ENCODE measurements around the gene CDK15.

Gene CDK15

GRCh38 chr2:201892516-201892915, 86.2 kb downstream of the CDK15 start:
- TF ChIP-seq CTCF (IDR thresholded peaks at IDR 0.05), result no peak
- no peaks in the 10 kb centered on the region for H3K27me3 ChIP-seq (ENCODE audit: control insufficient read depth, insufficient read depth, low read length)

GRCh38 chr2:201900362-201900761, 94.0 kb downstream of the CDK15 start:
- no peak overlapping the region for H3K27ac ChIP-seq
- no peak overlapping the region for H3K4me2 ChIP-seq (ENCODE audit: low read length)
- H3K4me3 ChIP-seq (ENCODE audit: low read depth, low read length), result no peak overlapping the region
- H3K9ac ChIP-seq, result no peak overlapping the region
- H3K9me3 ChIP-seq (ENCODE audit: control insufficient read depth, low read length), result no peaks in the 10 kb centered on the region
- TF ChIP-seq CTCF (IDR thresholded peaks at IDR 0.05), result no peak
- H3K79me2 ChIP-seq, result no peaks in the 10 kb centered on the region
- no peaks in the 10 kb centered on the region for H3K27me3 ChIP-seq (ENCODE audit: control insufficient read depth, insufficient read depth, low read length)
- no peaks in the 10 kb centered on the region for H3K36me3 ChIP-seq (ENCODE audit: control insufficient read depth, insufficient read depth, low read length)
- H3K4me1 ChIP-seq, result no peaks in the 10 kb centered on the region
- no peak overlapping the region for H2AFZ ChIP-seq

More at GRCh38 chr2:201892516-201892915, 86.2 kb downstream of the CDK15 start:
- no peak overlapping the region for H3K4me3 ChIP-seq (ENCODE audit: low read depth, low read length)
- H3K9me3 ChIP-seq (ENCODE audit: control insufficient read depth, low read length), result no peaks in the 10 kb centered on the region
- no peak overlapping the region for H2AFZ ChIP-seq
- no peak overlapping the region for H3K27ac ChIP-seq
- H3K4me1 ChIP-seq, result no peaks in the 10 kb centered on the region
- H3K79me2 ChIP-seq, result no peaks in the 10 kb centered on the region
- H3K9ac ChIP-seq, result no peak overlapping the region
- H3K36me3 ChIP-seq (ENCODE audit: control insufficient read depth, insufficient read depth, low read length), result no peaks in the 10 kb centered on the region
- no peak overlapping the region for H3K4me2 ChIP-seq (ENCODE audit: low read length)

- Histone ChIP-seq H3K79me2 (no peaks in the 10 kb centered on the region), H3K27ac (no peak overlapping the region), H3K9ac (no peak overlapping the region), H3K4me3 (ENCODE audit: low read depth, low read length) (no peak overlapping the region), H3K4me1 (no peaks in the 10 kb centered on the region), H3K9me3 (ENCODE audit: control insufficient read depth, low read length) (no peaks in the 10 kb centered on the region), H2AFZ (no peak overlapping the region), H3K36me3 (ENCODE audit: control insufficient read depth, insufficient read depth, low read length) (no peaks in the 10 kb centered on the region), H3K4me2 (ENCODE audit: low read length) (no peak overlapping the region), H3K27me3 (ENCODE audit: control insufficient read depth, insufficient read depth, low read length) (no peaks in the 10 kb centered on the region)
- TF ChIP-seq CTCF (IDR thresholded peaks at IDR 0.05), result no peak
Observed at GRCh38 chr2:201901786-201902185, 95.4 kb downstream of the CDK15 start.

GRCh38 chr2:201904538-201905420, 98.4 kb downstream of the CDK15 start:
- no peaks in the 10 kb centered on the region for H3K4me1 ChIP-seq
- H3K36me3 ChIP-seq (ENCODE audit: control insufficient read depth, insufficient read depth, low read length), result no peaks in the 10 kb centered on the region
- no peak overlapping the region for H3K27ac ChIP-seq
- H3K4me3 ChIP-seq (ENCODE audit: low read depth, low read length), result no peak overlapping the region
- H3K79me2 ChIP-seq, result no peaks in the 10 kb centered on the region
- no peak overlapping the region for H2AFZ ChIP-seq
- TF ChIP-seq CTCF (IDR thresholded peaks at IDR 0.05), result no peak
- H3K4me2 ChIP-seq (ENCODE audit: low read length), result no peak overlapping the region
- no peak overlapping the region for H3K9ac ChIP-seq
- no peaks in the 10 kb centered on the region for H3K27me3 ChIP-seq (ENCODE audit: control insufficient read depth, insufficient read depth, low read length)
- no peaks in the 10 kb centered on the region for H3K9me3 ChIP-seq (ENCODE audit: control insufficient read depth, low read length)

Data from parathyroid adenoma (tissue), 2 donors.